HL-60 (cell line): ENCODE data around the gene PDE8A.

Experiments used
- DNase-seq, 2 experiments: peaks; one replicate each; pipeline ENCODE4 v3.0.0-alpha.2; 2010 to 2020; ENCODE audit warnings: low read depth in 1 of 2, low spot score in 1 of 2
- H3K27ac ChIP-seq: fragments of 250-450 bp; sonication (Bioruptor Pico); replicated peaks from 2 replicates; pipeline ENCODE4 v1.5.1; 2020; ENCODE audit warnings: mild to moderate bottlenecking, moderate library complexity
- H3K27me3 ChIP-seq: fragments of 250-450 bp; sonication (Bioruptor Pico); 2 replicates; pipeline ENCODE4 v1.5.1; 2021; ENCODE audit warnings: mild to moderate bottlenecking, moderate library complexity; ENCODE audit not compliant: insufficient read depth, poor library complexity, severe bottlenecking
- H3K4me3 ChIP-seq: replicated peaks from 2 replicates; pipeline ENCODE4 v1.5.1; 2011; ENCODE audit warnings: mild to moderate bottlenecking, control low read depth, low read length; ENCODE audit not compliant: insufficient read depth
- CTCF ChIP-seq: IDR thresholded peaks from one replicate; pipeline ENCODE4 v1.5.1; 2011; ENCODE audit warnings: low read length, control low read depth, inconsistent platforms; ENCODE audit not compliant: insufficient read depth
- GABPA ChIP-seq: IDR thresholded peaks from 2 replicates; pipeline ENCODE4 v1.6.1; 2012; ENCODE audit warnings: low read depth
- POLR2AphosphoS5 ChIP-seq: IDR thresholded peaks from 2 replicates; pipeline ENCODE4 v1.6.1; 2012; ENCODE audit warnings: low read depth
- REST ChIP-seq: IDR thresholded peaks from 2 replicates; pipeline ENCODE4 v1.6.1; 2012; ENCODE audit warnings: low read depth; ENCODE audit not compliant: insufficient replicate concordance
- SPI1 ChIP-seq: IDR thresholded peaks from 2 replicates; pipeline ENCODE4 v1.6.1; 2012; ENCODE audit warnings: low read depth, mild to moderate bottlenecking, borderline replicate concordance

The PDE8A gene

GRCh38 chr15:85099195-85099803 lies 117.6 kb downstream of the PDE8A start:
- Histone ChIP-seq H3K27me3 (no peaks in the 10 kb centered on the region), H3K4me3 (no peak overlapping the region), H3K27ac (no peak overlapping the region)
- no peak for DNase-seq
- TF ChIP-seq REST (no peak), GABPA (no peak)

- no peaks in the 10 kb centered on the region for H3K27me3 ChIP-seq
- TF ChIP-seq POLR2AphosphoS5 (peak; percentile 39; the same call in 1 of the 2 replicates), REST (no peak), SPI1 (peak; percentile 77), GABPA (no peak), CTCF (no peak)
- H3K4me3 ChIP-seq, result no peak overlapping the region
- H3K27ac ChIP-seq, result no peak overlapping the region
- peak; percentile 3 to 63 for DNase-seq
Measured at GRCh38 chr15:85100186-85100937, 118.7 kb downstream of the PDE8A start.

DNA sequence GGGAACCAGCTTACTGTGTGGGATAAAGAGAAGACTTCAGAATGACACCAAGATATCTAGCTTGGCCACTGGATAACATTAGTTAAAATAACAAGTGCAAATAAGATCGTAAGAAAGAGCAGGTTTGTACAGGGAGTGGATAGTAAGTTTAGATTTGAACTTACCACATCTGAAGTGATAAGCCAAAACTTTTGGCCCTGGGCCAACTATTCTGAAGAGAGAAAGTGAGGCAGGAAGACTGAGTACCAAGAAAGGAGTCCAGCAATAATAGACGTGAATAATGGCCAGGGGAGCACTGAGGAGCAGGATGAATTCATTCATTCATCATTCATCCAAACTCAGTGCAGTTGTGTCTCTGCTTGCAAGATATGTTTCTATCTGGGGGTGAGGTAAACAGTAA lies 122.9 kb downstream of the PDE8A start:
- H3K4me3 ChIP-seq, result no peak overlapping the region
- H3K27ac ChIP-seq, result no peak overlapping the region
- TF ChIP-seq GABPA (no peak), CTCF (no peak), SPI1 (no peak), POLR2AphosphoS5 (no peak), REST (no peak)
- no peak for DNase-seq
- no peaks in the 10 kb centered on the region for H3K27me3 ChIP-seq
